Stimulated activated CD8-positive, alpha-beta memory T cell treated with anti-CD3 and anti-CD28 coated beads, Interleukin-4, amount 100 ng/mL, for 48 hours (primary cell): Measurements from ENCODE around the gene ITCH.
"Not testable (repeated sequence)": the region's sequence is repeated elsewhere in the genome, so short reads cannot be mapped to it uniquely, and the experiment has no call there.

ENCODE experiments used
- DNase-seq: peaks from one replicate; pipeline ENCODE4 v3.0.0-alpha.2; 2020

ITCH gene

GRCh38 chr20:34382877-34383455, 19.9 kb downstream of the ITCH start:
- DNase-seq = not testable (repeated sequence)

GRCh38 chr20:34385464-34385863, 22.4 kb downstream of the ITCH start:
- no peak for DNase-seq

GRCh38 chr20:34388000-34388399, 24.9 kb downstream of the ITCH start:
- no peak for DNase-seq

GRCh38 chr20:34388678-34389077, 25.6 kb downstream of the ITCH start:
- DNase-seq = no peak

- DNase-seq = no peak
Measured at GRCh38 chr20:34389206-34389953, 26.3 kb downstream of the ITCH start.

GRCh38 chr20:34389954-34390555, 27.0 kb downstream of the ITCH start:
- DNase-seq = no peak

- DNase-seq = no peak
Measured at GRCh38 chr20:34396408-34396807, 33.3 kb downstream of the ITCH start.

GRCh38 chr20:34397096-34397495, 34.0 kb downstream of the ITCH start:
- no peak for DNase-seq

- not testable (repeated sequence) for DNase-seq
Measured at GRCh38 chr20:34400776-34401175, 37.7 kb downstream of the ITCH start.

- DNase-seq = no peak
Measured at GRCh38 chr20:34401741-34402455, 38.8 kb downstream of the ITCH start.

GRCh38 chr20:34402461-34402860, 39.4 kb downstream of the ITCH start:
- no peak for DNase-seq

GRCh38 chr20:34403063-34403827, 40.2 kb downstream of the ITCH start:
- DNase-seq = no peak

- DNase-seq = no peak
Measured at GRCh38 chr20:34403908-34404307, 40.8 kb downstream of the ITCH start.

GRCh38 chr20:34404803-34405202, 41.7 kb downstream of the ITCH start:
- no peak for DNase-seq

GRCh38 chr20:34405247-34405651, 42.2 kb downstream of the ITCH start:
- DNase-seq = not testable (repeated sequence)

GRCh38 chr20:34405942-34406341, 42.9 kb downstream of the ITCH start:
- not testable (repeated sequence) for DNase-seq

GRCh38 chr20:34407962-34408474, 44.9 kb downstream of the ITCH start:
- no peak for DNase-seq

- no peak for DNase-seq
Measured at GRCh38 chr20:34410336-34410735, 47.3 kb downstream of the ITCH start.

GRCh38 chr20:34412453-34412852, 49.4 kb downstream of the ITCH start:
- DNase-seq = no peak

- DNase-seq = not testable (repeated sequence)
Measured at GRCh38 chr20:34414525-34414924, 51.5 kb downstream of the ITCH start.

- DNase-seq = no peak
Measured at GRCh38 chr20:34415079-34415478, 52.0 kb downstream of the ITCH start.

- no peak for DNase-seq
Measured at GRCh38 chr20:34420146-34420545, 57.1 kb downstream of the ITCH start.

GRCh38 chr20:34420975-34421374, 57.9 kb downstream of the ITCH start:
- DNase-seq = no peak
